Pancreas (tissue), 10 donors: ENCODE measurements around the gene MORF4L1. TPM values are rescaled to one million over a fixed set of nuclear protein-coding genes. Genes with fewer than 3 reads are reported as not detected.

Experiments used
- ATAC-seq, 4 donors: fragments of 200-7000 bp; cut with Tn5 transposase; one replicate each; pipeline versions ENCODE4 v1.8.0 to v1.9.1; 2020; ENCODE audit warnings: mild to moderate bottlenecking in 4 of 4, moderate library complexity in 4 of 4
- DNase-seq, 6 donors: peaks; one replicate each; pipeline ENCODE4 v3.0.0-alpha.2; 2020
- FAIRE-seq: peaks from 2 replicates; lab custom pipeline; 2012; peaks lifted over from hg19 to GRCh38; lab: Jason Lieb, UNC
- H3K27ac ChIP-seq, 4 donors: fragments of 200-600 bp; sonication (generic); 1 replicate in 3 of 4; 2 replicates in 1 of 4; pipeline versions ENCODE4 v1.5.0 to v1.8.0; 2020
- H3K27me3 ChIP-seq, 4 donors: fragments of 200-600 bp; one replicate each; pipeline ENCODE4 v1.8.0; 2021
- H3K36me3 ChIP-seq, 3 donors: fragments of 200-600 bp; sonication (generic) in 1 of 3; one replicate each; pipeline versions ENCODE4 v1.5.0 to v1.8.0; 2020 to 2021
- H3K4me1 ChIP-seq, 3 donors: fragments of 200-600 bp; one replicate each; pipeline ENCODE4 v1.8.0; 2021
- H3K4me3 ChIP-seq, 4 donors: fragments of 200-600 bp; sonication (generic) in 2 of 4; one replicate each; pipeline versions ENCODE4 v1.5.0 to v1.8.0; 2020 to 2021
- H3K9me3 ChIP-seq, 4 donors: fragments of 200-600 bp; one replicate each; pipeline ENCODE4 v1.8.0; 2021
- CTCF ChIP-seq, 4 donors: fragments of 200-600 bp; sonication (generic) in 3 of 4; IDR thresholded peaks; one replicate each; pipeline versions ENCODE4 v1.5.0 to v1.8.0; 2021; ENCODE audit warnings: antibody characterized with exemption in 4 of 4
- WGBS, 2 donors: extraction: QIAGEN DNeasy Blood & Tissue Kit; methylation state at CpG; one replicate each; pipeline ENCODE4 v1.1.7; 2013; 5-methylcytosine and 5-hydroxymethylcytosine counted together
- intact Hi-C, 3 donors: fragments of 100-400 bp; cut with DNase I; formaldehyde crosslinking; loops; one replicate each; pipeline versions ENCODE4 v1.11.1 to v1.14.2; 2022
- polyA plus RNA-seq, 2 donors: library from polyadenylated mRNA; stranded (reverse); fragments of 200-250 nt; gene quantifications; one replicate each; pipeline ENCODE4 v1.2.3, GENCODE V29; 2013
- total RNA-seq, 6 donors: library from RNA; stranded (reverse); fragmentation: NEBNext Ultra II Directional in 4 of 6; extraction: Animal tissue kit (Norgen Biotek cat#: 25700) in 4 of 6; gene quantifications; one replicate each; pipeline versions ENCODE4 v1.2.1 to v1.2.4, GENCODE V29; 2021 to 2023
- donor health status: healthy with polysubstance abuse.
- donor health status: DM: no; HTN: no; CAD: no; lungs with moderate emphysema.
- donor health status: DM: no; HTN: no; CAD: no.
- donor health status: control.
- donor health status: control.
- donor health status: Bipolar disorder and iron deficiency.
- donor health status: DM: yes; HTN: yes; CAD: no.
- donor health status: DM: no; HTN: no; CAD: no.
- donor health status: DM: no; HTN: no; CAD: no.
- donor health status: DM: yes; HTN: yes; CAD: no.

Gene MORF4L1
- total and polyA plus RNA-seq, 8 donors, result 55.0 to 149 (median 90.4) TPM

- H3K36me3 ChIP-seq, result no peaks in the 10 kb centered on the region
- no peak for FAIRE-seq
- peak overlapping the region in 3 of 4 donors; percentile 36 to 81 (median 77) for H3K27ac ChIP-seq
- intact Hi-C loops, result no loop called here
- ATAC-seq, result peak; percentile 17 to 45 (median 34)
- WGBS, 2 donors, result 21 to 23% methylated on average over 12 of the region's 12 CpGs
- H3K4me3 ChIP-seq, result peak overlapping the region; percentile 47 to 79 (median 58)
- H3K4me1 ChIP-seq, result no peaks in the 10 kb centered on the region
- peak in 1 of 6 donors; percentile 39 for DNase-seq
- H3K9me3 ChIP-seq, result no peaks in the 10 kb centered on the region
- no peak for TF ChIP-seq CTCF (IDR thresholded peaks at IDR 0.05)
- no peaks in the 10 kb centered on the region for H3K27me3 ChIP-seq
These were observed 71.5 kb downstream of the MORF4L1 start for GRCh38 chr15:78944202-78944625.

GRCh38 chr15:78944669-78945407 is 72.1 kb downstream of the MORF4L1 start, which contains the start of gene CTSH:
Gene CTSH, minus strand, starts transcription at chr15:78945046. Its CDS starts 65 bp downstream, at chr15:78944981.
- H3K27me3 ChIP-seq, result no peaks in the 10 kb centered on the region
- intact Hi-C loops, result no loop called here
- no peak for FAIRE-seq
- peaks cover 0 to 2% (median 2%) of the 10 kb centered on the region in 3 donors for H3K4me1 ChIP-seq
- H3K9me3 ChIP-seq, result no peaks in the 10 kb centered on the region
- WGBS, 2 donors, result 0 to 1% methylated on average over 43 to 71 of the region's 71 CpGs
- peak within 1 kb of the TSS; percentile 47 to 79 (median 58) for H3K4me3 ChIP-seq
- TF ChIP-seq CTCF (IDR thresholded peaks at IDR 0.05), result no peak
- no peaks in the 10 kb centered on the region for H3K36me3 ChIP-seq
- ATAC-seq, result peak; percentile 92 to 95 (median 94)
- peak within 1 kb of the TSS; percentile 36 to 81 (median 68) for H3K27ac ChIP-seq
- DNase-seq, result peak; percentile 86 to 96 (median 94)

GRCh38 chr15:78946493-78946892 is 73.8 kb downstream of the MORF4L1 start:
- Histone ChIP-seq H3K9me3 (no peaks in the 10 kb centered on the region), H3K4me3 (no peak overlapping the region), H3K36me3 (no peaks in the 10 kb centered on the region), H3K4me1 (peaks cover 13 to 18% (median 16%) of the 10 kb centered on the region in 3 donors), H3K27ac (no peak overlapping the region), H3K27me3 (no peaks in the 10 kb centered on the region)
- ATAC-seq (no peak), FAIRE-seq (no peak), DNase-seq (no peak)
- TF ChIP-seq CTCF (IDR thresholded peaks at IDR 0.05), result no peak
- intact Hi-C loops, result no loop called here
- WGBS, 2 donors, result 94 to 95% methylated on average over 5 of the region's 5 CpGs

- peaks cover 16 to 28% (median 23%) of the 10 kb centered on the region in 3 donors for H3K4me1 ChIP-seq
- no peak overlapping the region for H3K27ac ChIP-seq
- intact Hi-C loops, result no loop called here
- no peaks in the 10 kb centered on the region for H3K27me3 ChIP-seq
- WGBS, 2 donors, result 87% methylated on average over 5 of the region's 5 CpGs
- no peak for TF ChIP-seq CTCF (IDR thresholded peaks at IDR 0.05)
- DNase-seq, result no peak
- no peak for ATAC-seq
- H3K9me3 ChIP-seq, result no peaks in the 10 kb centered on the region
- H3K36me3 ChIP-seq, result no peaks in the 10 kb centered on the region
- no peak overlapping the region for H3K4me3 ChIP-seq
- FAIRE-seq, result no peak
These were observed 74.8 kb downstream of the MORF4L1 start for GRCh38 chr15:78947506-78947905.

Other genes with a start within 250 kb of the MORF4L1 start
- under 1 TPM in 1 of 6 donors, not detected in 5; 0.18 TPM for gene CHRNB4, start 231.7 kb upstream of the MORF4L1 start, total RNA-seq
- gene CHRNB4, start 231.7 kb upstream of the MORF4L1 start, polyA plus RNA-seq, result under 1 TPM in 1 of 2 donors, not detected in 1; 0.02 TPM
- 1 to 10 TPM in 1 of 6 donors, under 1 TPM in 5; 0.20 to 1.1 (median 0.43) TPM for gene ADAMTS7, start 61.4 kb upstream of the MORF4L1 start, total RNA-seq
- gene ADAMTS7, start 61.4 kb upstream of the MORF4L1 start, polyA plus RNA-seq, result 1 to 10 TPM; 1.3 to 1.4 TPM
- 100 to 1,000 TPM in 2 of 6 donors, 10 to 100 TPM in 4; 24.3 to 109 (median 57.0) TPM for gene CTSH, start 72.2 kb downstream of the MORF4L1 start, total RNA-seq
- 100 to 1,000 TPM in 1 of 2 donors, 10 to 100 TPM in 1; 88.5 to 196 TPM for gene CTSH, start 72.2 kb downstream of the MORF4L1 start, polyA plus RNA-seq
- 1 to 10 TPM in 3 of 6 donors, under 1 TPM in 3; 0.35 to 2.9 (median 1.6) TPM for gene RASGRF1, start 217.9 kb downstream of the MORF4L1 start, total RNA-seq
- gene RASGRF1, start 217.9 kb downstream of the MORF4L1 start, polyA plus RNA-seq, result 1 to 10 TPM; 1.8 to 8.4 TPM